ENCODE measurements around the gene SPCS1.

DNA sequence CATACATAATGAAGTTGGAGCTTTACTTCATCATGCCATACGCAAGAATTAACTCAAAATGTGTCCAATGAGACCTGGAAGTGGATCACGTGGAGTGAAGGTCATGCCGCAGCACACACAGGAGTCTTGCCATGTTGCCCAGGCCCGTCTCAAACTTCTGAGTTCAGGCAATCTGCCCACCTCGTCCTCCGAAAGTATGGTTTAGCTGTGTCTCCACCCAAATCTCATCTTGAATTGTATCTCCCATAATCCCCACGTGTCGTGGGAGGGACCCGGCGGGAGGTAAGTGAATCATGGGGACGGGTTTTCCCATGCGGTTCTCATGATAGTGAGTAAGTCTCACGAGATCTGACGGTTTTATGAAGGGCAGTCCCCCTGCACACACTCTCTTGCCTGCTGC lies 25.7 kb downstream of the SPCS1 start:
- TF ChIP-seq, protein P1, sequence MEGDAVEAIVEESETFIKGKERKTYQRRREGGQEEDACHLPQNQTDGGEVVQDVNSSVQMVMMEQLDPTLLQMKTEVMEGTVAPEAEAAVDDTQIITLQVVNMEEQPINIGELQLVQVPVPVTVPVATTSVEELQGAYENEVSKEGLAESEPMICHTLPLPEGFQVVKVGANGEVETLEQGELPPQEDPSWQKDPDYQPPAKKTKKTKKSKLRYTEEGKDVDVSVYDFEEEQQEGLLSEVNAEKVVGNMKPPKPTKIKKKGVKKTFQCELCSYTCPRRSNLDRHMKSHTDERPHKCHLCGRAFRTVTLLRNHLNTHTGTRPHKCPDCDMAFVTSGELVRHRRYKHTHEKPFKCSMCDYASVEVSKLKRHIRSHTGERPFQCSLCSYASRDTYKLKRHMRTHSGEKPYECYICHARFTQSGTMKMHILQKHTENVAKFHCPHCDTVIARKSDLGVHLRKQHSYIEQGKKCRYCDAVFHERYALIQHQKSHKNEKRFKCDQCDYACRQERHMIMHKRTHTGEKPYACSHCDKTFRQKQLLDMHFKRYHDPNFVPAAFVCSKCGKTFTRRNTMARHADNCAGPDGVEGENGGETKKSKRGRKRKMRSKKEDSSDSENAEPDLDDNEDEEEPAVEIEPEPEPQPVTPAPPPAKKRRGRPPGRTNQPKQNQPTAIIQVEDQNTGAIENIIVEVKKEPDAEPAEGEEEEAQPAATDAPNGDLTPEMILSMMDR (IDR thresholded peaks at IDR 0.05), result no peak
- TF ChIP-seq EZH2 (IDR thresholded peaks at IDR 0.05), result no peak
- TF ChIP-seq EZH2phosphoT487 (IDR thresholded peaks at IDR 0.05), result no peak

Measured in neural progenitor cell (in vitro differentiated cells).